HG02763 (cell line): ENCODE results near the gene UQCRQ.

Experiments
- ATAC-seq: cut with Tn5 transposase; IDR thresholded peaks from one replicate; pipeline ENCODE4 v1.9.1; 2021; ENCODE audit warnings: mild to moderate bottlenecking, moderate library complexity; ENCODE audit not compliant: unreplicated experiment

The UQCRQ gene

GRCh38 chr5:132868754-132869153 is 2.3 kb downstream of the UQCRQ start:
- no peak for ATAC-seq

- no peak for ATAC-seq
Observed at GRCh38 chr5:132870801-132871200, 4.4 kb downstream of the UQCRQ start.

- ATAC-seq, result no peak
Observed at GRCh38 chr5:132871459-132872284, 5.2 kb downstream of the UQCRQ start.

GRCh38 chr5:132872788-132873118 is 6.3 kb downstream of the UQCRQ start:
- no peak for ATAC-seq

GRCh38 chr5:132873119-132873929 is 6.9 kb downstream of the UQCRQ start, which contains the start of gene LEAP2:
LEAP2 (plus strand) TSS chr5:132873668; CDS start chr5:132873695, 27 bp downstream.
- no peak for ATAC-seq

GRCh38 chr5:132873930-132874271 is 7.5 kb downstream of the UQCRQ start:
- ATAC-seq, result no peak

GRCh38 chr5:132876020-132876759 is 9.7 kb downstream of the UQCRQ start:
- no peak for ATAC-seq

- no peak for ATAC-seq
Observed at GRCh38 chr5:132877466-132877865, 11.0 kb downstream of the UQCRQ start.

GRCh38 chr5:132877938-132878337 is 11.5 kb downstream of the UQCRQ start:
- ATAC-seq, result no peak

- ATAC-seq, result no peak
Observed at GRCh38 chr5:132883261-132883834, 16.9 kb downstream of the UQCRQ start.

GRCh38 chr5:132884548-132884947 is 18.1 kb downstream of the UQCRQ start:
- ATAC-seq, result no peak

GRCh38 chr5:132886064-132886823 is 19.8 kb downstream of the UQCRQ start:
- ATAC-seq, result no peak

GRCh38 chr5:132887283-132887682 is 20.8 kb downstream of the UQCRQ start:
- ATAC-seq, result no peak

GRCh38 chr5:132889501-132889900 is 23.1 kb downstream of the UQCRQ start:
- ATAC-seq, result no peak

- no peak for ATAC-seq
Observed at GRCh38 chr5:132890817-132891216, 24.4 kb downstream of the UQCRQ start.

GRCh38 chr5:132895719-132896305 is 29.4 kb downstream of the UQCRQ start:
- no peak for ATAC-seq

GRCh38 chr5:132896685-132897084 is 30.2 kb downstream of the UQCRQ start:
- no peak for ATAC-seq

- ATAC-seq, result no peak
Observed at GRCh38 chr5:132898094-132898493, 31.7 kb downstream of the UQCRQ start.

GRCh38 chr5:132901036-132901435 is 34.6 kb downstream of the UQCRQ start:
- ATAC-seq, result no peak

- ATAC-seq, result no peak
Observed at GRCh38 chr5:132901730-132902129, 35.3 kb downstream of the UQCRQ start.
